H1 (cell line): ENCODE measurements around the gene TDRD3. TPM values are rescaled to one million over a fixed set of nuclear protein-coding genes. Genes with fewer than 3 reads are reported as not detected.

ENCODE experiments used
- CTCF ChIA-PET: fragments of 300-600 bp; sonication (Branson Sonifier 250); formaldehyde crosslinking; loops from one replicate; lab custom pipeline; 2021; ENCODE audit not compliant: partially characterized antibody; lab: Charles Lee
- POLR2A ChIA-PET: fragments of 300-600 bp; sonication (Branson Sonifier 250); formaldehyde crosslinking; loops from one replicate; lab custom pipeline; 2021; ENCODE audit warnings: inconsistent platforms; ENCODE audit not compliant: partially characterized antibody; lab: Charles Lee
- DNase-seq, 2 experiments: peaks; one replicate each; pipeline versions ENCODE4 v3.0.0 to v3.0.0-alpha.2; 2010 to 2022; ENCODE audit warnings: low spot score in 2 of 2, low read depth in 1 of 2, mixed read lengths in 1 of 2
- FAIRE-seq: peaks from 2 replicates; lab custom pipeline; 2011; peaks lifted over from hg19 to GRCh38; lab: Jason Lieb, UNC
- H2AFZ ChIP-seq: 2 replicates; pipeline ENCODE4 v1.8.1; 2012; ENCODE audit warnings: low read length, inconsistent platforms
- H2AK5ac ChIP-seq: 2 replicates; pipeline ENCODE4 v1.6.1; 2013; ENCODE audit warnings: low read depth, low read length
- H2BK120ac ChIP-seq: replicated peaks from 2 replicates; pipeline ENCODE3; 2013; ENCODE audit warnings: low read depth, low read length, inconsistent platforms
- H2BK12ac ChIP-seq: 2 replicates; pipeline ENCODE4 v1.6.1; 2013; ENCODE audit warnings: low read depth, low read length
- H2BK15ac ChIP-seq: 2 replicates; pipeline ENCODE4 v1.6.1; 2013; ENCODE audit warnings: low read length
- H2BK20ac ChIP-seq: 2 replicates; pipeline ENCODE4 v1.6.1; 2013; ENCODE audit warnings: low read length
- H2BK5ac ChIP-seq: 2 replicates; pipeline ENCODE4 v1.6.1; 2013; ENCODE audit warnings: low read depth, low read length
- H3K14ac ChIP-seq: 2 replicates; pipeline ENCODE4 v1.6.1; 2013; ENCODE audit warnings: inconsistent platforms; ENCODE audit not compliant: insufficient read length
- H3K18ac ChIP-seq: 2 replicates; pipeline ENCODE4 v1.6.1; 2013; ENCODE audit warnings: low read length; ENCODE audit errors: extremely low read depth
- H3K23ac ChIP-seq: 2 replicates; pipeline ENCODE4 v1.6.1; 2013; ENCODE audit warnings: inconsistent platforms; ENCODE audit not compliant: insufficient read length
- H3K23me2 ChIP-seq: 2 replicates; pipeline ENCODE4 v1.6.1; 2013; ENCODE audit warnings: low read depth, low read length
- H3K27ac ChIP-seq: 2 replicates; pipeline ENCODE4 v1.6.1; 2011; ENCODE audit warnings: low read depth, low read length, inconsistent platforms
- H3K27me3 ChIP-seq, 4 experiments: replicated peaks in 1 of 4; 1 replicate in 1 of 4; 2 replicates in 3 of 4; pipeline versions ENCODE4 v1.6.1 to v1.8.1; 2011 to 2013; ENCODE audit warnings: low read length in 3 of 4, mild to moderate bottlenecking in 3 of 4, inconsistent platforms in 2 of 4, mixed read lengths in 2 of 4, moderate library complexity in 1 of 4; ENCODE audit not compliant: control insufficient read depth in 3 of 4, insufficient read depth in 3 of 4; ENCODE audit errors: extremely low read depth in 1 of 4
- H3K36me3 ChIP-seq, 4 experiments: 2 replicates each; pipeline versions ENCODE4 v1.6.1 to v1.8.1; 2011 to 2013; ENCODE audit warnings: mild to moderate bottlenecking in 4 of 4, low read length in 3 of 4, moderate library complexity in 2 of 4, control low read depth in 1 of 4, inconsistent platforms in 1 of 4; ENCODE audit not compliant: insufficient read depth in 4 of 4, control insufficient read depth in 2 of 4
- H3K4ac ChIP-seq: replicated peaks from 2 replicates; pipeline ENCODE3; 2013; ENCODE audit warnings: low read length, low read depth, mixed read lengths, inconsistent platforms; ENCODE audit not compliant: insufficient read length
- H3K4me1 ChIP-seq, 4 experiments: replicated peaks in 1 of 4; 1 replicate in 1 of 4; 2 replicates in 3 of 4; pipeline versions ENCODE4 v1.6.1 to v1.8.1; 2011 to 2013; ENCODE audit warnings: low read length in 3 of 4, inconsistent platforms in 2 of 4, mixed read lengths in 1 of 4; ENCODE audit not compliant: insufficient read depth in 4 of 4, control insufficient read depth in 3 of 4
- H3K4me2 ChIP-seq, 2 experiments: 2 replicates each; pipeline versions ENCODE4 v1.6.1 to v1.8.1; 2011 to 2013; ENCODE audit warnings: low read depth in 2 of 2, low read length in 2 of 2, control low read depth in 1 of 2, inconsistent platforms in 1 of 2, mild to moderate bottlenecking in 1 of 2; ENCODE audit not compliant: insufficient read depth in 1 of 2
- H3K4me3 ChIP-seq, 4 experiments: fragments of 200-600, 300-600 bp in 1 of 4; sonication (generic), shearing (Covaris generic), sonication (Bioruptor Twin) in 1 of 4; 2 replicates each; pipeline versions ENCODE4 v1.5.1 to v1.8.1; 2011 to 2016; ENCODE audit warnings: low read length in 4 of 4, low read depth in 3 of 4, control low read depth in 2 of 4, inconsistent platforms in 2 of 4, mild to moderate bottlenecking in 2 of 4, mixed read lengths in 1 of 4, moderate library complexity in 1 of 4; ENCODE audit not compliant: insufficient read depth in 2 of 4; ENCODE audit errors: extremely low read depth in 1 of 4
- H3K56ac ChIP-seq: replicated peaks from 2 replicates; pipeline ENCODE3; 2013; ENCODE audit warnings: low read depth, mild to moderate bottlenecking, mixed read lengths, low read length, inconsistent platforms; ENCODE audit not compliant: insufficient read length
- H3K79me1 ChIP-seq: 2 replicates; pipeline ENCODE4 v1.6.1; 2013; ENCODE audit warnings: low read depth, low read length, control low read depth
- H3K79me2 ChIP-seq, 2 experiments: 2 replicates each; pipeline versions ENCODE4 v1.6.1 to v1.8.1; 2012 to 2013; ENCODE audit warnings: low read length in 2 of 2, mild to moderate bottlenecking in 2 of 2, inconsistent platforms in 1 of 2; ENCODE audit not compliant: insufficient read depth in 2 of 2, control insufficient read depth in 1 of 2
- H3K9ac ChIP-seq, 4 experiments: replicated peaks in 1 of 4; 1 replicate in 1 of 4; 2 replicates in 3 of 4; pipeline versions ENCODE4 v1.6.1 to v1.8.1; 2011 to 2013; ENCODE audit warnings: low read depth in 3 of 4, low read length in 3 of 4, control low read depth in 2 of 4, mild to moderate bottlenecking in 2 of 4, moderate library complexity in 2 of 4, inconsistent platforms in 1 of 4; ENCODE audit errors: extremely low read depth in 1 of 4
- H3K9me3 ChIP-seq, 2 experiments: 2 replicates each; pipeline versions ENCODE4 v1.6.1 to v1.8.1; 2012 to 2013; ENCODE audit warnings: mild to moderate bottlenecking in 2 of 2, moderate library complexity in 2 of 2, control low read depth in 1 of 2, inconsistent platforms in 1 of 2, low read depth in 1 of 2, low read length in 1 of 2, mixed read lengths in 1 of 2; ENCODE audit not compliant: insufficient read depth in 2 of 2
- H4K20me1 ChIP-seq, 2 experiments: replicated peaks in 1 of 2; 2 replicates each; pipeline versions ENCODE3 to v1.8.1; 2011 to 2013; ENCODE audit warnings: inconsistent platforms in 2 of 2, low read length in 2 of 2, mild to moderate bottlenecking in 1 of 2; ENCODE audit not compliant: insufficient read depth in 2 of 2, control insufficient read depth in 1 of 2
- H4K5ac ChIP-seq: 2 replicates; pipeline ENCODE4 v1.6.1; 2013; ENCODE audit warnings: low read length, low read depth, mixed read lengths, inconsistent platforms; ENCODE audit not compliant: insufficient read length
- H4K8ac ChIP-seq: 2 replicates; pipeline ENCODE4 v1.8.0; 2013; ENCODE audit warnings: mild to moderate bottlenecking, moderate library complexity, low read length, inconsistent platforms; ENCODE audit not compliant: insufficient read depth; ENCODE audit errors: extremely low read depth
- H4K91ac ChIP-seq: replicated peaks from 2 replicates; pipeline ENCODE3; 2013; ENCODE audit warnings: low read length, mixed read lengths, inconsistent platforms; ENCODE audit not compliant: insufficient read length
- BCL11A ChIP-seq, 2 experiments: IDR thresholded peaks; one replicate each; pipeline ENCODE4 v1.6.1; 2011; ENCODE audit warnings: low read depth in 2 of 2, low read length in 2 of 2, mild to moderate bottlenecking in 2 of 2
- CHD1 ChIP-seq: IDR thresholded peaks from 2 replicates; pipeline ENCODE4 v1.6.1; 2012; ENCODE audit warnings: low read depth, low read length, improper control_type of control experiment
- FOSL1 ChIP-seq: IDR thresholded peaks from 2 replicates; pipeline ENCODE4 v1.6.1; 2011; ENCODE audit warnings: mild to moderate bottlenecking, low read depth, low read length, moderate library complexity; ENCODE audit not compliant: insufficient read depth
- HDAC6 ChIP-seq: IDR thresholded peaks from one replicate; pipeline ENCODE4 v1.7.1; 2012; ENCODE audit warnings: low read depth, mild to moderate bottlenecking, inconsistent platforms, low read length, moderate library complexity
- KDM1A ChIP-seq: fragments of 200-600, 300-600 bp; sonication (generic); IDR thresholded peaks from 2 replicates; pipeline ENCODE4 v1.7.1; 2016; ENCODE audit warnings: mild to moderate bottlenecking, low read length, borderline replicate concordance
- KDM4A ChIP-seq: IDR thresholded peaks from one replicate; pipeline ENCODE4 v1.7.1; 2012; ENCODE audit warnings: low read depth, mild to moderate bottlenecking, moderate library complexity, low read length, inconsistent platforms; ENCODE audit not compliant: severe bottlenecking
- RAD21 ChIP-seq, 2 experiments: IDR thresholded peaks in 1 of 2; conservative IDR thresholded peaks in 1 of 2; 2 replicates each; pipeline ENCODE4 v1.6.1; 2011; ENCODE audit warnings: low read depth in 2 of 2, low read length in 2 of 2, improper control_type of control experiment in 1 of 2, inconsistent platforms in 1 of 2, mild to moderate bottlenecking in 1 of 2, moderate library complexity in 1 of 2
- SIX5 ChIP-seq: IDR thresholded peaks from 2 replicates; pipeline ENCODE4 v1.6.1; 2011; ENCODE audit warnings: mild to moderate bottlenecking, low read depth, low read length
- TAF1 ChIP-seq: IDR thresholded peaks from 2 replicates; pipeline ENCODE4 v1.6.1; 2011; ENCODE audit warnings: mild to moderate bottlenecking, low read depth, low read length
- TBP ChIP-seq: IDR thresholded peaks from 2 replicates; pipeline ENCODE4 v1.6.1; 2011; ENCODE audit warnings: low read depth, low read length, improper control_type of control experiment
- USF2 ChIP-seq: IDR thresholded peaks from 2 replicates; pipeline ENCODE4 v1.6.1; 2011; ENCODE audit warnings: low read length, improper control_type of control experiment
- WGBS, 2 experiments: shearing (Covaris generic) in 1 of 2; methylation state at CpG; one replicate each; pipeline versions ENCODE4 v1.1.6 to v1.1.7; 2013 to 2015; ENCODE audit warnings: low lambda C conversion rate in 2 of 2, mixed read lengths in 2 of 2, inconsistent platforms in 1 of 2, low coverage in 1 of 2, missing lambda C conversion rate in 1 of 2; ENCODE audit not compliant: insufficient replicate concordance in 2 of 2, insufficient coverage in 1 of 2, insufficient read length in 1 of 2; ENCODE audit errors: extremely low coverage in 1 of 2, missing lambda C conversion rate in 1 of 2; 5-methylcytosine and 5-hydroxymethylcytosine counted together
- polyA plus RNA-seq, 7 experiments: library from polyadenylated mRNA; depleted of rRNA in 3 of 7; stranded (reverse) in 5 of 7; unstranded in 2 of 7; fragments of >200 nt in 5 of 7; fragments of 200-250 nt in 2 of 7; gene quantifications; 1 replicate in 5 of 7; 2 replicates in 1 of 7; 4 replicates in 1 of 7; pipeline versions ENCODE4 v1.2.1 to v1.2.3, GENCODE V29; 2011 to 2013; ENCODE audit warnings: missing spikeins in 2 of 7, mixed read lengths in 2 of 7
- total RNA-seq: library from RNA; stranded (reverse); fragmentation: NEBNext Ultra II Directional; extraction: Animal tissue kit (Norgen Biotek cat#: 25700); gene quantifications from 2 replicates; pipeline ENCODE4 v1.2.1, GENCODE V29; 2021

TDRD3 gene
- total and polyA plus RNA-seq, 2 of the 8 experiments (the other 6 are each of a cell fraction or from before 2014, with no cell fraction given) = 2.5 to 14.7 TPM

- Histone ChIP-seq H3K4me2 (peak overlapping the region; percentile 6 to 97; a peak in 1 of 4 replicates), H2BK15ac (no peak overlapping the region), H2AK5ac (no peak overlapping the region), H2BK5ac (no peak overlapping the region), H3K27me3 (no peaks in the 10 kb centered on the region), H3K9ac (no peak overlapping the region), H4K5ac (no peak overlapping the region), H3K9me3 (no peaks in the 10 kb centered on the region), H2BK12ac (no peak overlapping the region), H3K79me2 (peaks cover 0 to 40% of the 10 kb centered on the region in 2 experiments; a peak in 2 of 4 replicates), H4K91ac (no peak overlapping the region), H3K14ac (no peak overlapping the region), H2BK120ac (no peak overlapping the region), H3K4me3 (peak overlapping the region in 1 of 4 experiments; percentile 85; a peak in 2 of 8 replicates), H2AFZ (no peak overlapping the region), H3K27ac (no peak overlapping the region), H3K18ac (no peak overlapping the region), H4K20me1 (no peaks in the 10 kb centered on the region), H3K23ac (no peak overlapping the region), H3K36me3 (no peaks in the 10 kb centered on the region), H3K56ac (no peak overlapping the region), H3K4me1 (peaks cover 2 to 12% (median 4%) of the 10 kb centered on the region in 4 experiments; a peak in 5 of 7 replicates), H3K23me2 (no peaks in the 10 kb centered on the region), H3K4ac (no peak overlapping the region), H2BK20ac (no peak overlapping the region), H4K8ac (no peak overlapping the region), H3K79me1 (peaks cover 3% of the 10 kb centered on the region; the same call in 1 of the 2 replicates)
- DNase-seq (no peak), FAIRE-seq (no peak)
- ChIA-PET CTCF (interaction anchor here (0.6 to 1.5 kb wide), 3 partner anchors 17 to 50 kb away, joined by 3 to 4 read pairs (median 4); no protein-coding TSS in a partner anchor), POLR2A (interaction anchor here (0.7 to 1.2 kb wide), 5 partner anchors 10 to 139 kb away, joined by 3 to 4 read pairs (median 3); no protein-coding TSS in a partner anchor)
- WGBS, 2 experiments = 87% methylated on average over 6 of the region's 6 CpGs; no CpG with 5 or more reads in 1 of the 2 experiments
- no peak for TF ChIP-seq RAD21 (IDR thresholded peaks at IDR 0.05 in 1 of 2, conservative IDR thresholded peaks at IDR 0.05 in 1 of 2; ENCODE audit: low read depth in 2 of 2, low read length in 2 of 2)
- no peak for TF ChIP-seq KDM1A
- no peak for TF ChIP-seq FOSL1
- TF ChIP-seq USF2 = no peak
- TF ChIP-seq TBP = no peak
- no peak for TF ChIP-seq CHD1
- TF ChIP-seq SIX5 = no peak
- no peak for TF ChIP-seq KDM4A
- TF ChIP-seq TAF1 = no peak
- no peak for TF ChIP-seq HDAC6
- TF ChIP-seq BCL11A (IDR thresholded peaks at IDR 0.05; ENCODE audit: low read depth in 2 of 2, low read length in 2 of 2) = no peak
Observed at GRCh38 chr13:60398907-60399589, 2.0 kb downstream of the TDRD3 start.
